Mesendoderm (in vitro differentiated cells): ENCODE data around the gene SLC39A1.

Experiments used
- DNase-seq: peaks from one replicate; pipeline ENCODE4 v3.0.0; 2013
- H2AK5ac ChIP-seq: 2 replicates; pipeline ENCODE4 v1.6.1; 2013; ENCODE audit warnings: low read length, inconsistent platforms
- H2BK120ac ChIP-seq: 2 replicates; pipeline ENCODE4 v1.6.1; 2013; ENCODE audit warnings: low read depth, mild to moderate bottlenecking, low read length, moderate library complexity, mixed read lengths
- H2BK15ac ChIP-seq: replicated peaks from 2 replicates; pipeline ENCODE4 v1.6.1; 2013; ENCODE audit warnings: low read depth, mild to moderate bottlenecking, moderate library complexity
- H2BK5ac ChIP-seq: 2 replicates; pipeline ENCODE4 v1.6.1; 2013; ENCODE audit warnings: low read length, inconsistent platforms
- H3K18ac ChIP-seq: 2 replicates; pipeline ENCODE4 v1.6.1; 2013; ENCODE audit warnings: mild to moderate bottlenecking, low read length, mixed read lengths
- H3K23ac ChIP-seq: one replicate; pipeline ENCODE4 v1.6.1; 2013; ENCODE audit warnings: low read length
- H3K27ac ChIP-seq: 2 replicates; pipeline ENCODE4 v1.5.1; 2013; ENCODE audit warnings: low read depth, mild to moderate bottlenecking, inconsistent platforms, low read length, moderate library complexity
- H3K27me3 ChIP-seq: 2 replicates; pipeline ENCODE4 v1.6.1; 2013; ENCODE audit warnings: low read length, control low read depth, mild to moderate bottlenecking, inconsistent platforms; ENCODE audit not compliant: insufficient read depth, poor library complexity
- H3K36me3 ChIP-seq: 2 replicates; pipeline ENCODE4 v1.6.1; 2013; ENCODE audit warnings: low read length, inconsistent platforms; ENCODE audit not compliant: control insufficient read depth, insufficient read depth
- H3K4ac ChIP-seq: one replicate; pipeline ENCODE4 v1.6.1; 2013; ENCODE audit warnings: low read depth, mild to moderate bottlenecking, low read length, moderate library complexity
- H3K4me1 ChIP-seq: 2 replicates; pipeline ENCODE4 v1.6.1; 2013; ENCODE audit warnings: low read depth, low read length, inconsistent platforms; ENCODE audit not compliant: control insufficient read depth
- H3K4me2 ChIP-seq: 2 replicates; pipeline ENCODE4 v1.6.1; 2013; ENCODE audit warnings: low read length
- H3K4me3 ChIP-seq: 2 replicates; pipeline ENCODE4 v1.5.1; 2013; ENCODE audit warnings: mild to moderate bottlenecking, low read length
- H3K56ac ChIP-seq: one replicate; pipeline ENCODE4 v1.6.1; 2013; ENCODE audit warnings: low read length
- H3K79me1 ChIP-seq: 2 replicates; pipeline ENCODE4 v1.6.1; 2013; ENCODE audit warnings: low read length, inconsistent platforms
- H3K79me2 ChIP-seq: 2 replicates; pipeline ENCODE4 v1.6.1; 2013; ENCODE audit warnings: mild to moderate bottlenecking, low read length; ENCODE audit not compliant: control insufficient read depth, insufficient read depth
- H3K9ac ChIP-seq: 2 replicates; pipeline ENCODE4 v1.6.1; 2013; ENCODE audit warnings: low read length, inconsistent platforms
- H4K5ac ChIP-seq: one replicate; pipeline ENCODE4 v1.6.1; 2013; ENCODE audit warnings: low read length
- H4K8ac ChIP-seq: one replicate; pipeline ENCODE4 v1.6.1; 2013; ENCODE audit warnings: low read depth, mild to moderate bottlenecking, control low read depth, low read length, moderate library complexity
- whole genome bisulfite sequencing: extraction: QIAGEN DNeasy Blood & Tissue Kit; methylation state at CpG from one replicate; pipeline ENCODE4 v1.1.7; 2013; ENCODE audit warnings: low lambda C conversion rate, missing lambda C conversion rate; ENCODE audit not compliant: insufficient coverage; ENCODE audit errors: extremely low coverage; 5-methylcytosine and 5-hydroxymethylcytosine counted together

Gene SLC39A1

GRCh38 chr1:153973525-153973924 lies 10.2 kb upstream of the SLC39A1 start:
- no peak overlapping the region for H3K9ac ChIP-seq

GRCh38 chr1:153973071-153973470 lies 9.7 kb upstream of the SLC39A1 start:
- Histone ChIP-seq H3K27me3 (no peaks in the 10 kb centered on the region), H4K5ac (no peak overlapping the region), H3K9ac (no peak overlapping the region), H2BK15ac (no peak overlapping the region), H3K4me3 (no peak overlapping the region), H3K4me2 (no peak overlapping the region), H3K23ac (no peak overlapping the region), H4K8ac (no peak overlapping the region), H3K4ac (no peak overlapping the region), H2AK5ac (no peak overlapping the region), H3K27ac (no peak overlapping the region), H2BK5ac (no peak overlapping the region), H3K36me3 (peaks cover 6% of the 10 kb centered on the region), H2BK120ac (no peak overlapping the region), H3K79me1 (peaks cover 5% of the 10 kb centered on the region), H3K4me1 (no peaks in the 10 kb centered on the region), H3K79me2 (peaks cover 11% of the 10 kb centered on the region), H3K56ac (no peak overlapping the region), H3K18ac (no peak overlapping the region)
- WGBS = no CpG with 5 or more reads among the region's 3 CpGs
- no peak for DNase-seq

More at GRCh38 chr1:153973525-153973924, 10.2 kb upstream of the SLC39A1 start:
- DNase-seq = no peak
- Histone ChIP-seq H4K8ac (no peak overlapping the region), H2BK120ac (no peak overlapping the region), H3K4me3 (no peak overlapping the region), H3K79me1 (peaks cover 5% of the 10 kb centered on the region), H3K36me3 (peaks cover 6% of the 10 kb centered on the region), H3K4ac (no peak overlapping the region), H3K27ac (no peak overlapping the region), H2AK5ac (no peak overlapping the region), H2BK15ac (no peak overlapping the region), H3K4me1 (no peaks in the 10 kb centered on the region), H2BK5ac (no peak overlapping the region), H3K79me2 (peaks cover 11% of the 10 kb centered on the region), H3K56ac (no peak overlapping the region), H4K5ac (no peak overlapping the region), H3K4me2 (no peak overlapping the region), H3K23ac (no peak overlapping the region), H3K18ac (no peak overlapping the region), H3K27me3 (no peaks in the 10 kb centered on the region)
- WGBS = no CpG with 5 or more reads among the region's 7 CpGs

GRCh38 chr1:153970346-153970745 lies 7.0 kb upstream of the SLC39A1 start:
- H4K5ac ChIP-seq = no peak overlapping the region
- no peak overlapping the region for H2BK120ac ChIP-seq
- H4K8ac ChIP-seq = no peak overlapping the region
- no peak overlapping the region for H3K4ac ChIP-seq
- H3K27me3 ChIP-seq = no peaks in the 10 kb centered on the region
- H3K18ac ChIP-seq = no peak overlapping the region
- no peak overlapping the region for H3K23ac ChIP-seq
- H2BK5ac ChIP-seq = no peak overlapping the region
- H3K36me3 ChIP-seq = peaks cover 3% of the 10 kb centered on the region
- peaks cover 2% of the 10 kb centered on the region for H3K79me1 ChIP-seq
- no peak overlapping the region for H3K56ac ChIP-seq
- H3K4me1 ChIP-seq = peaks cover 2% of the 10 kb centered on the region
- H3K79me2 ChIP-seq = no peaks in the 10 kb centered on the region
- no peak overlapping the region for H2AK5ac ChIP-seq
- no peak overlapping the region for H3K4me2 ChIP-seq
- no peak overlapping the region for H3K27ac ChIP-seq
- no peak overlapping the region for H2BK15ac ChIP-seq
- no CpG with 5 or more reads among the region's 2 CpGs for WGBS
- no peak for DNase-seq
- no peak overlapping the region for H3K9ac ChIP-seq
- H3K4me3 ChIP-seq = no peak overlapping the region

GRCh38 chr1:153968972-153969371 lies 5.6 kb upstream of the SLC39A1 start:
- H3K4me2 ChIP-seq = no peak overlapping the region
- no peak overlapping the region for H3K27ac ChIP-seq
- H3K4me3 ChIP-seq = no peak overlapping the region
- no CpG with 5 or more reads among the region's 2 CpGs for WGBS
- no peak overlapping the region for H3K56ac ChIP-seq
- no peak overlapping the region for H2BK120ac ChIP-seq
- H3K4ac ChIP-seq = no peak overlapping the region
- no peaks in the 10 kb centered on the region for H3K27me3 ChIP-seq
- peaks cover 2% of the 10 kb centered on the region for H3K79me1 ChIP-seq
- peaks cover 2% of the 10 kb centered on the region for H3K4me1 ChIP-seq
- no peak overlapping the region for H2AK5ac ChIP-seq
- no peak overlapping the region for H4K5ac ChIP-seq
- DNase-seq = no peak
- H3K79me2 ChIP-seq = no peaks in the 10 kb centered on the region
- H4K8ac ChIP-seq = no peak overlapping the region
- H2BK5ac ChIP-seq = no peak overlapping the region
- H3K23ac ChIP-seq = no peak overlapping the region
- no peak overlapping the region for H3K9ac ChIP-seq
- no peak overlapping the region for H3K18ac ChIP-seq
- no peak overlapping the region for H2BK15ac ChIP-seq
- H3K36me3 ChIP-seq = no peaks in the 10 kb centered on the region

- Histone ChIP-seq H2BK15ac (no peak overlapping the region), H3K4me1 (peaks cover 2% of the 10 kb centered on the region), H3K79me1 (peaks cover 2% of the 10 kb centered on the region), H3K9ac (peak overlapping the region; percentile 65), H3K36me3 (no peaks in the 10 kb centered on the region), H3K23ac (no peak overlapping the region), H4K5ac (no peak overlapping the region), H3K4me3 (no peak overlapping the region), H3K56ac (peak overlapping the region; percentile 82), H2AK5ac (peak overlapping the region; percentile 3), H4K8ac (no peak overlapping the region), H3K4me2 (peak overlapping the region; percentile 57), H2BK5ac (no peak overlapping the region), H3K18ac (no peak overlapping the region), H3K27me3 (no peaks in the 10 kb centered on the region), H3K27ac (no peak overlapping the region), H3K4ac (peak overlapping the region; percentile 24), H2BK120ac (no peak overlapping the region), H3K79me2 (no peaks in the 10 kb centered on the region)
- DNase-seq = no peak
- WGBS = no CpG with 5 or more reads among the region's 13 CpGs
Measured at GRCh38 chr1:153968408-153968807, 5.1 kb upstream of the SLC39A1 start.

- H3K36me3 ChIP-seq = no peaks in the 10 kb centered on the region
- no peak overlapping the region for H2BK120ac ChIP-seq
- no CpG with 5 or more reads among the region's 8 CpGs for WGBS
- H3K4me2 ChIP-seq = peak overlapping the region; percentile 57
- H2BK5ac ChIP-seq = no peak overlapping the region
- peak overlapping the region; percentile 8 for H3K18ac ChIP-seq
- H3K4me3 ChIP-seq = no peak overlapping the region
- no peak overlapping the region for H2AK5ac ChIP-seq
- H4K8ac ChIP-seq = no peak overlapping the region
- H3K79me2 ChIP-seq = peaks cover 3% of the 10 kb centered on the region
- H3K4ac ChIP-seq = peak overlapping the region; percentile 24
- no peak overlapping the region for H3K23ac ChIP-seq
- H3K4me1 ChIP-seq = peaks cover 2% of the 10 kb centered on the region
- no peak overlapping the region for H3K27ac ChIP-seq
- peaks cover 2% of the 10 kb centered on the region for H3K79me1 ChIP-seq
- H2BK15ac ChIP-seq = no peak overlapping the region
- H3K56ac ChIP-seq = peak overlapping the region; percentile 82
- peak overlapping the region; percentile 65 for H3K9ac ChIP-seq
- DNase-seq = no peak
- H3K27me3 ChIP-seq = no peaks in the 10 kb centered on the region
- H4K5ac ChIP-seq = no peak overlapping the region
Measured at GRCh38 chr1:153968000-153968363, 4.6 kb upstream of the SLC39A1 start.
